ENCODE results near the gene CFAP97D1. TPM values are rescaled to one million over a fixed set of nuclear protein-coding genes. Genes with fewer than 3 reads are reported as not detected.
"Not testable (repeated sequence)": the region's sequence is repeated elsewhere in the genome, so short reads cannot be mapped to it uniquely, and the experiment has no call there.

CFAP97D1 gene
- polyA plus RNA-seq, 12 donors: 0.03 to 0.22 (median 0.13) TPM; not detected in 8

DNA sequence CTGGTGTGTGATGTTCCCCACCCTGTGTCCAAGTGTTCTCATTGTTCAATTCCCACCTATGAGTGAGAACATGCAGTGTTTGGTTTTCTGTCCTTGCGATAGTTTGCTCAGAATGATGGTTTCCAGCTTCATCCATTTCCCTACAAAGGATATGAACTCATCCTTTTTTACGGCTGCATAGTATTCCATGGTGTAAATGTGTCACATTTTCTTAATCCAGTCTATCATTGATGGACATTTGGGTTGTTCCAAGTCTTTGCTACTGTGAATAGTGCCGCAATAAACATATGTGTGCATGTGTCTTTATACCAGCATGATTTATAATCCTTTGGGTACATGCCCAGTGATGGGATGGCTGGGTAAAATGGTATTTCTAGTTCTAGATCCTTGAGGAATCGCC, 12.4 kb downstream of the CFAP97D1 start:
- DNase-seq: not testable (repeated sequence)

DNA sequence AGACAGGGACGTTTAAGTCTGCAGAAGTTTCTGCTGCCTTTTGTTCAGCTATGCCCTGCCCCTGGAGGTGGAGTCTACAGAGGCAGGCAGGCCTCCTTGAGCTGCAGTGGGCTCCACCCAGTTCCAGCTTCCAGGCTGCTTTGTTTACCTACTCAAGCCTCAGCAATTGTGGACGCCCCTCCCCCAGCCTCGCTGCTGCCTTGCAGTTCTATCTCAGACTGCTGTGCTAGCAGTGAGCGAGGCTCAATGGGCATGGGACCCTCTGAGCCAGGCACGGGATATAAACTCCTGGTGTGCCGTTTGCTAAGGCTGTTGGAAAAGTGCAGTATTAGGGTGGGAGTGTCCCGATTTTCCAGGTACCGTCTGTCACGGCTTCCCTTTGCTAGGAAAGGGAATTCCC, 17.8 kb downstream of the CFAP97D1 start:
- not testable (repeated sequence) for DNase-seq

DNA sequence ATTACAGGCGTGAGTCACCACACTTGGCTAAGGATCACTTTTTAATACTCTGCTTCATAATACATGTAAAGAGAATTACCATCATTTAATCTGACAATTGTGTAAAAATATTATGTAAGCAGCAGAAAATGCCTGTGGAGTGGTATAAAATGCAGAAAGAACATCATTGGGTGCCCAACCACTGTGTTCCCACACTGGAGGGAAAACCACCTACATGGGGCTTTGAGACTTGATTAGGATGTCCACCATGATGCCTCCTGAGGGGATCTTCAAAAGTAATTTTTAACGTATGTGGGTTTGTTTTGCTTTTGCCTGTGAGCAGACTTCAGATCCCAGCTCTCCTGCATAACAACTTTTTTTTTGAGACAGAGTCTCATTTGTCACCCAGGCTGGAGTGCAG, 18.8 kb downstream of the CFAP97D1 start:
- no peak for DNase-seq

DNA sequence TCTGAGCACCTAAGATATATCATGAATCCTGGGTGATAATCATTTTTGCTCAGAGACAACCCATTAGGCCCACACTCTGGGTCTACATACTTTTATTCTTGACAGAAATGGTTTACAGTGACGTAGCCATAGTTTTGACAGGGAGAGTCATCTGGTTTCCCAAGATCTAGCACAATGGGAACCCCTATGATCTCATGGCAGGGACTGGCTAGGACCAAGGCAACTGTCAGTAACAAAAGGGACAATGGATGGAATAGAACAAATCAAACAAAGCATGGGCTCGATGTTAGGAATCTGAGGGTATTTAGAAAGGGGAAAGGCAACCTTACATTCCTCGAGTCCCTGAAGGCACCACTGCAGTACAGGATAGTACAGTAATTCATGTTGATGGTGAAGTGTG, 20.5 kb downstream of the CFAP97D1 start:
- no peak for DNase-seq

DNA sequence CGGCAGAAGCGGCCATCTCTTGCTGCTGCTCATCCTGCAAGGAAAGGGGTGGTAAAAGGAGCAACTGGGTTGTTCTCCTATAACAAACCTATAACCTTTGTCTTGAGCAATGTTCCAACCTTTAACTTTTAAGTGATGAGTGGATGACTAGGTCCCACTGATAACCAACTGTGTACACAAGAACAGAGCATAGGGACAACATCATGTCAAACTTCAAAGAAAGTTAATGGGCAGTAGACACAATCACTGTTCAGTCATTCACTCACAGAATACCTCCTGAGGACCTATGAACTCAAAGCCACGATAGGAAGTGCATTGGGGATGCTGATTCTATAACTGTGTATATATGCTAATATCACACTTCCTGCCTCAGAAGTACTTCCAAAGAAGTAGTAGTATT, 21.6 kb downstream of the CFAP97D1 start:
- DNase-seq: no peak

DNA sequence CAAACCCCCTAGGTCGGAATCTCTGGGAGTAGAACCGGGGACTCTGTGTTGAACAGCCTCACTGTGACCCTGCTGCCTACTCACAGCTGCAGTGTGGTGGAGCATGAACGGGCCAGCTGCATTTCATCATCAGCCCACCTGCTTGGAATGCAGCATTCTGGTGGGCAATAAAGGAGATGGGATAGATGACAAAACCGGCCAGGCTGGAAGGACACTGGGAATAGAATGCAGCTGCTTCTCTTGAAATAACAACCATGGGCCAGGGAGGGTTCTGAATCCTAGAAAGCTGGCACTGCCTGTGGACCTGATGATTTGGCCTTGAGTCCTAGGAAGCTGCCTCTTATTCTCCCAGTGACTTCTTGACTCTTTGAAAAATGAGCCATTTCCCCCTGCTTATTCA, 23.5 kb downstream of the CFAP97D1 start:
- DNase-seq: no peak

DNA sequence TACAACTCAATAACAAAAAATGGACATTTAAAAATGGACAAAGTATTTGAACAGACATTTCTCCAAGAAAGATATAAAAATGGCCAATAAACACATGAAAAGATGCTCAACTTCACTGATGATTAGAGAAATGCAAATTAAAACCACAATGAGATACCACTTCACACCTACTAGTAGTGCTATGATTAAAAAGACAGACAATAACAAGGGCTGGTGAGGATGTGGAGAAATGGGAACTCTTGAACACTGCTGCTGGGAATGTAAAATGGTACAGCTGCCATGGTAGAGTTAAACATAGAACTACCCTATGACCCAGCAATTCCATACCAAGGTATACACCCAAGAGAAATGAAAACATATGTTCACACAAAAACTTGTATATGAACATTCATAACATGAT, 24.9 kb downstream of the CFAP97D1 start:
- DNase-seq: no peak

DNA sequence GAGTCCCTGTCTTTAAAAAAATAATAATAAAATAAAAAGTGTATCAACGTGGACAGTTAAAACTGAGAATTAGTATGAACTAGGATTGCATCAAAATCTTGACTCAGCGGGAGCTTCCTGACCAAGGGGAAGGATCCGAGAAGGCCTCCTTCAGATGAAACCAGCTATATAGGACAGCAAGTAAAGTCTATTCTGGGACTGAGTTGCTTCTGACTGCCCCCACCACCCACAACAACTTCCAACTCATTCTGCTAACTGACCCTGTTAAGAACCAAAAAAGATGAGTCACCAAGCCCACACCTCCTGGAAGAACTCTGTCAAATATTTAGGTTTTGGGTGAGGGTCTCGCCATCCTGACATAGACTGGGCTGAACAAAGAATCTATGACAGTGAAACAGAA, 27.8 kb downstream of the CFAP97D1 start:
- DNase-seq: no peak

DNA sequence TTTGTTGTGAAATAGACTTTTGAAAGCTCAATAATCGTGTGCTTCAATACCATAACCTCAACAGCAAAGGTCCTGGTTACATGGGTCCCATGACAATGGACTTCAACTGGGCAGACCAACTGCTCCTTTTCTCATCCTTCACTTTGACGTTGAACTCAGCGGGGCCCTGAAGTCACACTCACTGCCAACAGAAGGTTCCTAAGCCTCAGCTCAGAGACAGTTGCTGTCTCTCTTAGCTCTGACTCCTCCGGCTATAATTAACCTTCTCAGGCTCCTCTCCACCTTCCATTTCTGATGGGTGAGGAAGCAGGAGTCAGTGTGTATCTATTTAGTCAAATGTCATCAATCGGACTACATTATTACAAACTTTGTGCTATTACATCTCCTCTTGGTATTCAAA, 28.9 kb downstream of the CFAP97D1 start:
- DNase-seq: no peak

DNA sequence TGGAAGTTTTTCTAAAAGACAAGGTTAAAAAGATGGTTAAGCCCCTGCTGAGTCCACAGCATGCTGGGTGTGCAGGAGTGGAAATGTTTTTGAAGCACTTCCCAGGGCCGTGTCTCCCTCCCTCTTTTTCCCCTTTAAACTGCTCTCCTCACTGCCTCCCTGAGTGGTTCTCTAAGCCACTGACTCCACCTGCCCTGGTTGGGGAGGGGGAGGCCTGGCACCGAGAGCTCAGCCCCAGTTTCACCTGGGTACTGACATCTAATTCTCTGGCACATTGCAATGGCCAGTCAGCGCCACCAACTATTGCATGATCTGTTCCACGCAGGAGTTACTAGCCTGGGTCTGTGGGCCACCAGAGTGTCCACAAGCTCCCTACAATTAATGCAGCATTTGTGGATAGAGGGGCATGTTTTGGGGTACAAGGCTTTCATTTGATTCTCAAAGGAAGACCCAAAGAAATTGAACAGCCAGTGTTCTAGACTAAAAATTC, 30.0 kb downstream of the CFAP97D1 start:
- no peak for DNase-seq

DNA sequence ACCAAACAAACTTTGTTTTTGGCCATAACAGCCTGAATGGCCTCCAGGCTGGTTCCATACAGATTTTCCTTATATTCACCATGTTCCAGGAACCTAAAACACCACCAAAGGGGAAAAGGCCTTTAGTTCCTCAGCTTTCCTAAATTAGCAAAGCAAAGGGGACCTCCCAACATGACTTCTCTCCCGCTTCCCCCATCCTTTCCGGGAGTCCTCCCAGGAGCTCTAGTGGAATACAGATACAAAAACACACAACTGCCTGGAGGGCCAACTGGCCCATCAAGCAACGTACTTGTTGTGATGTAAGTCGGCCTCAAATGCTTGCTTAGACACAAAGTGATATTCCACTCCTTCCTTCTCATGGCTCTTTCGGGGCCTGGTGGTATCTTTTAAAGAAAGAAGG, 30.6 kb downstream of the CFAP97D1 start:
- DNase-seq: no peak

DNA sequence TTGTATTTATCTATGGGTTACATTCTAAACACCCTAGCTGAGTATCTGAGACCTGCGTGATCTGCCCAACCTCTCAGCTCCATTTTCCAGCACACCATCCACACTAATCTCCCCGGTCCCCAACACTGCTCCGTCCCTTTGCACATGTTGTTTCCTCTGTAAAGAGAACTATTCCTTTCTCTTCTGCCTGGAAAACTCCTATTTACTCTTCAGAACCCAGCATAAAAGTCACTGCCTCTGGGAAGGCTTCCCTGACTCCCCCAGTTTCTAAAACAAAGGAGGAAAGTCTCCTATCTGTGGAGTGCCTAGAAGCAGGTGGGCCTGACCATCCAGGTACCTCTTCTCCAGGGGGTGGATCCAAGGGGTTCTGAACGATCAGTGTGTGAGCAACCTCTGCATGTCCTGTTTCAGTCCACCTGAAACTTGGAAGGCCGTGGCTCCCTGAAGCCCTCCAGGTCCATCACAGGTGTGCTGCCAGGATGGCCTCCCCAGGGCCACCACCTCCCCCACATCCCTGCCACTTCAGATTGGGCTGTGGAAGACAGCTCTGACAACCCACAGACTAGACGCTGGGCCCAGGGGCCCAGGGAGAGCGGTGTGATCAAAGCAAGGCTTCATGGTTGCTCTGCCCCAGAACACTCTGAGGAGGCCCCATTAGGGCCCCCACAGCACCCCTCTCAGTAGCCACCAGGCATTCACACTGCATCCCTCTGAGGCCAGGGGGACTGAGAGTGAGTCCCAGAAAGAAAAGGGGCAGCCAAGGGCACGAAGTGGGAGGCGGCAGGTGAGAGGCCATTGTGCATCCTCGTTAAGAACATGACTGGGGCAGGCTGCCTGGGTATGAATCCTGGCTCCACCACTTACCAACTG, 32.4 kb downstream of the CFAP97D1 start:
- DNase-seq: no peak

DNA sequence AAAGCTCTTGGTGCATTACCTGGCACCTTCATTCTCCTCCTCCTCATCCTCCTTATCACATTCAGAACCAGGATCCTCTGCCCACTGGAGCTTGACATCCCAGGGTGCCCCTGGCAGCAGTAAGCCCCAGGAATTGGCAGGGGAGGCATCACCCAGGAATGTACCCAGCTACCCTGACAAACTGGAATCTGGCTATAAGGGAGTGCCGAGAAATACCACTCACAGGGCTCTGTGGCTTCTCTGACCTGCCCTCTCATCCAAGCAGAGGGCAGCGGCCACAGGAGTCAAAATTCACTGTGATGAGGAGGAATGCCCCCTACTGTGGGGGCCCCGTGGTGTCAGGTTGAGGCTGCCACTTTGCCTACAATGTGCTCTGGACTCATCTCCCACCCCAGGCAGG, 33.2 kb downstream of the CFAP97D1 start:
- DNase-seq: no peak

DNA sequence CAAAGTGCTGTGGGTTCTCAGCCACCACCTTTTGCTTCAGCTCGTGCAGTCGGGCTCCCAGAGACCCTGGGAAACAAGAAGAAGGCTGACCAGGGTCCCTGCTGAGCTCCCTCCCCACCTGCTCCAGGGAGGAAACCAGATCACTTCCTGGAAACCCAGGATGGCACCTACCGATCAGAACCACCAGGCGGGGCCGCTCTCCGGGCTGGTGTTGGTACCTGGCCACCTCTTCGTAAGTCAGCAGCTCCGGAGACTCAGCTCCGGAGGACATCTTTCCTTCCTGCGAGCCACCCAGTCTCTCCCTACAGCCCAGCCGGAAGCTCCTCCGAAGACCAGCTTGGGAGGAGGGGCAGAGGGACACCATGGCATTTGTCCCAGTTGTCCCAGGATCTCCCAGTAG, 33.8 kb downstream of the CFAP97D1 start:
- no peak for DNase-seq

DNA sequence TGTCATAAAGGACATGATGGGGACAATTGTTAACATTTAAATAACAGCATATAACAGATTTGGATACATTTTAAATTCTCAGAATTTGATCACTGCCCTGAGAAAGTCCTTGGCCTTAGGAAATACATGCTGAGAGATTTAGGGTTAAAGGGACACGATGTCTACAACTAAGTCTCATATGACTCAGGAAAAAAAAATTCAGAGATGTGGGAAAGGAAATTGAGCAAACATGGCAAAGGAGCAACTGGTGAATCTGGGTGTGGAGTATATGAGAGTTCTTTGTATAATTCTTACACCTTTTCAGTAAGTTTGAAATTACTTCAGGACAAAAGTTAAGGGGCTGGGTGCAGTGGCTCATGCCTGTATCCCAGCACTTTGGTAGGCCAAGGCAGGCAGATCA, 34.5 kb downstream of the CFAP97D1 start:
- DNase-seq: no peak

DNA sequence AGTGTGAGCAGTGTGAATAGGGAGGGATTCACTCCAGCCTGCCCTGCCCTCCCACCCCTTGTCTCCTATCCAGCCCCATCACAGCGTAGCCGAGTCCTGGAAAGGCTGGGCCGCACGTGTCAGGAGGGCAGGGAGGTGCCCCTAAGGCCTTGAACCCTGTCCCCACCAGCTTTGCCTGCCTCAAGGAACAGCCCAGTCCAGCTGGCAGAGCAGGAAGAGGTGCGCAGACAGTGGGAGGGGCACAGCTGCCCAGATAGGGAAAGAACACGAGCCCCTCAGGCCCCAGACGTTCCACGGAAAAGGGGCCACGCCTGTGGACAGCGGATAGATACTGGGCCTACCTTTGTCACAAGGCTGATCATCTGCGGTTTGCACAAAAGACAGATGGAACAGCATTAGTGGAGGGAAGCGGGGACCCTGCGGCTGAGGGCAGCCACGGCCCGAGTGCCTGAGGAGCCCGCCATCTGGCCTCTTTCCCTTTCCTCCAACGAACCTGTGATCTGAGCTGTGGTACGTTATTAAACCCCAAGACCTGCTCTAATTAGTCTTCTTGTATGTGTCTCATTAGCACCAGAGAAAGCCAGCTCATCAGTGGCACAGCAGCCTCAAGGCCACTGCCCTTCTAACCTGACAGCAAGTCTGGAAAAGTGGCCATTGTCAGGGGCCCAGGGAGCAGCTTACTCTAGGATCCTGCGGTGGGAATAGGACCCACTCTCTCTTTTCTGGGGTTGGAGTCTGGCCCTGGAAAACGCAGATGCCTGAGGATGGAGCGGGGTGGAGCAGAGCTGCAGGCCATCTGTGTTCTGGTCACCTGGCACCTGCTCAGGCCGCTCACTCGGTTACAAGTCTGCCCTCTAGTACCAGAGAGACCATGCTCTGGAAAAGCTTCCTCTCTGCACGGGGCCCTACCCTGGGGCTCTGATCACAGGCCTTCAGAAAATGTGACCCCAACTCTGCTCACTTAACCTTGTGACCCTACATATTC, 36.4 kb downstream of the CFAP97D1 start:
- no peak for DNase-seq

DNA sequence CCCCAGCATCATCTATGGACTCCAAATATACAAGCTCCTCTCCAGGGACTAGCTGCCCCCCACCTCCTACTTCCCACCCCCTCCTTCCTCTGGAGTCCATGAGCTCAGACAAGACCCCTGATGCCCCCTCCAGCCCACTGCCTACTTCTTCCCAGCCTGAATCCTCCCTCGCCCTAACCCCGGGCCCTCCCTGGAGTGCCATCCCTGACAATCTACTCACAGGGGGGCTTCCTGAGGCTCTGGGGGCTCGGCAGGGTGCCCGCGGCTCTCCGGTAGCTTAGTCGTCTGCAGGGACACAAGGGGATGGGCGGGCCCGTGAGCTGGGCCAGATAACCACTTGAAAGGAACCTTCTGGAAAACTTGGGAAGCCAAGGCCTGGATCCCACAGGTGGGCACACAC, 37.6 kb downstream of the CFAP97D1 start:
- DNase-seq: no peak

DNA sequence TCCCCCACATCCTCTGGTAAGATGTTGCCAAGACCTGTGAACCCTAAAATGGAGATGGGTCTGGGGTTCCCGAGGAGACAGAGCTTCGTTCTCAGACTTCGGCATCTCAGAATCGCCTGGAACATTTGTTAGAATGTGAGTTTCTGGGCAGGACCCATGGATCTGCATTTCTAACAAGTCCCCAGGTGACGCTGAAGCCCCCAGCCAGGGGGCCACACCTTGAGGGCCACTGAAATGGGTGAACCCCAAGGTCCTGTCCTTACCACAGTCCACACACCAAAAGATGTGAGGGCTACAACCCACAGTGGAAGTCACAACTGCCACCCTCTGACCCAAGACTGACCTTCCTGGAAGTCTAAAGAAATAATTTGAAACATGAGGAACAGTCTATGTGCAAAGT, 38.7 kb downstream of the CFAP97D1 start:
- no peak for DNase-seq

DNA sequence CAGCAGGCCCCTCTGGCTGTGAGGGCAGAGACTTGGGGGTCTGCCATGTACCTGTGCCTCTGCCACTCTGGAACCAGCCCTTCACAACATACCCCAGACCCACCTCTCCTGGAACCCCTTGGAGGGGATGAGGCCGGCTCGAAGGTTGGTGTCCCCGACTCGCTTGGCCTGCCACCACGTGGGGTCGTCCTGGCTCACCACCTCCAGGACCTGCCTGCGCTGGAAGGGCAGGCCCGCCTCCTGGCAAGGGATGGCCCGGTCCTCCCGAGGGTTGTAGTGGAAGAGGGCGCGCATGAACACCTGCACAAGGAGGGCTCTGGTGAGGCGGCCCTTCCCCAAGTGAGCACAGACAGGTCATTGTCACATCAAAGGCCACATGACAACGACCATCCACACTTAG, 40.5 kb downstream of the CFAP97D1 start:
- DNase-seq: no peak

DNA sequence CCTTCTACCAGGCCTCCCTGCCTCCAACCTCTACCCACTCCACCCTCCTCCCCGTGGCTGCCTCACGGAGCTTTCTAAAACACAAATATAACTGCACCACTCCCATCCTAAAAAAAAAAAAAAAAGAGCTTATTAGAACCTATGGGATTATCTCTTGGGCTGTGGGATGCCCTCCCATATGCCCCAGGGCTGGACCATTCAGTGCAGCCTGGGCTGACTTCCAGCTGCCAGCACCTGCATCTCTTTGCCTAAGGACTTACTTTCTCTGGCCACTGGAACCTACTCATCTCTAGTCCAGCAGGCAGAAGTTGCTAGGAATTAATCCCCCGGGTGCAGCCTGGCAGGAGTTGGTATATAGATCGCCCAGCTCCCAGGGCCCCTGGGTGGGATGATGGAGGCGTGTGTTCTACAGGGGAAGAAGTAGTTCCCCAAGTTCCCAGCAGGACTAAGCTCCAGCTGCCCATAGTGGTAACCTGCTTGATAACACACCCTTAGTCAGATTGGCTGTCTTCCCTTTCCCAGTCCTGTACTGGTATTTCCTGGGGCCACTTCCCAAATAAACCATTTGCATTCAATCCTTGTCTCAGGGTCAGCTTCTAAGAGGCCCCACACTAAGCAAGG, 42.4 kb downstream of the CFAP97D1 start:
- DNase-seq: no peak

DNA sequence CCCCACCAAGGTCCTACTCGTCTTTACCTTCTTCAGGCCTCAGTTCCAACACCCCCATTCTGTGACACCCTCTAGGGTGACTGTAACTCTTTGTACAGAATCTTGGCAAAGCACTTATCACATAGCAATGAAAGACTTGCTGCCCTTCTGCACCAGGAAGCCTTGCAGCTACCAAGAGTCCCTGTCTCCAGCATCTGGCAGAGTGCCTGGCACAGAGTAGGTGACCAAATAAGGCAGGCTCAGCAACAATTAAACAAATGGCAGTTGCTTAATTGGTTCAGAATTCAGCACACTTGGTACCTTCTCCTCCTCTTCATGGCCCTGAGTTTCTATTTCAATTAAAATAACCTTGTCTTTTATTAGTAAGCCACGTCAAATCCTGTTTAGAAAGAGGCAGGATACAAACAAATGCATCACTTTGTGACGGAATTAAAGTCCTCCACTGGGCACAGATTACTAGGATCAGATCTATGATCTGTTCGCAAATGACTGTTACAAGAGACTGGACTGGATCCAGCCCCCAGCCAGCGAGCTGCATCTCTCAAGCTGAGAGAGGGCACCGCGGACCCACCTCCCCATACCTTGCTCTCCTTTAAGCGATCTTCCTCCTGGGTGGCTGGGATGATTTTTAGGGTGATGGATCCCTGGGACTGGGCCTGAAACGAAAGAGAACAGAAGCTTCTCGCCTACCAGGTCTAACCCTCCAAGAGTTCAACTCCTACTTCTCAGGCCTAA, 43.3 kb downstream of the CFAP97D1 start:
- DNase-seq: no peak
